Skeletal muscle tissue (tissue), 4 donors: ENCODE data around the gene PPP4R3B. TPM values are rescaled to one million over a fixed set of nuclear protein-coding genes. Genes with fewer than 3 reads are reported as not detected.
"Not testable (repeated sequence)": the region's sequence is repeated elsewhere in the genome, so short reads cannot be mapped to it uniquely, and the experiment has no call there.

Source experiments
- H3K27ac ChIP-seq: one replicate; pipeline ENCODE4 v1.7.0; 2013; ENCODE audit warnings: mild to moderate bottlenecking, low read depth, low read length, inconsistent platforms
- H3K27me3 ChIP-seq, 3 donors: one replicate each; pipeline ENCODE4 v1.7.0; 2013; ENCODE audit warnings: low read length in 3 of 3; ENCODE audit not compliant: control insufficient read depth in 3 of 3, insufficient read depth in 3 of 3
- H3K36me3 ChIP-seq, 3 donors: one replicate each; pipeline ENCODE4 v1.7.0; 2013; ENCODE audit warnings: low read length in 3 of 3; ENCODE audit not compliant: control insufficient read depth in 3 of 3, insufficient read depth in 3 of 3
- H3K4me1 ChIP-seq, 3 donors: one replicate each; pipeline ENCODE4 v1.7.0; 2013; ENCODE audit warnings: low read length in 3 of 3, mild to moderate bottlenecking in 3 of 3; ENCODE audit not compliant: control insufficient read depth in 3 of 3, insufficient read depth in 3 of 3
- H3K4me3 ChIP-seq, 3 donors: one replicate each; pipeline ENCODE4 v1.7.0; 2013; ENCODE audit warnings: low read length in 3 of 3
- H3K9ac ChIP-seq, 3 donors: one replicate each; pipeline ENCODE4 v1.7.0; 2013; ENCODE audit warnings: low read length in 3 of 3, mild to moderate bottlenecking in 3 of 3, moderate library complexity in 2 of 3, low read depth in 1 of 3
- H3K9me3 ChIP-seq, 3 donors: one replicate each; pipeline ENCODE4 v1.7.0; 2013; ENCODE audit warnings: low read length in 3 of 3; ENCODE audit not compliant: control insufficient read depth in 3 of 3
- total RNA-seq: library from RNA; depleted of rRNA; stranded (reverse); fragments of >200 nt; gene quantifications from one replicate; pipeline ENCODE4 v1.2.3, GENCODE V29; 2014
- donor health status: Osteomylitis.

The PPP4R3B gene
- total RNA-seq, 1 donor from 2014 or later: 53.8 TPM

DNA sequence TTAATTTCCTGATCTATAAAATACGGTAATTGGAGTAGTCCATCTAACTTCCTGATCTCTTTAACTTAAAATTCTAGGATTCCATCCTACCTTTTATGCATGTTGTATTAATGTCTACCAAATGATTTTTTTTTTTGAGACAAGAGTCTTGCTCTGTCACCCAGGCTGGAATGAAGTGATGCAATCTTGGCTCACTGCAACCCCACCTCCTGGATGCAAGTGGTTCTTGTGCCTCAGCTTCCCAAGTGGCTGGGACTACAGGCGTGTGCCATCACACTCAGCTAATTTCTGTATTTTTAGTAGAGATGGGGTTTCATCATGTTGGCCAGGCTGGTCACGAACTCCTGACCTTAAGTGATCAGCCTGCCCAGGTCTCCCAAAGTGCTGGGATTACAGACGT is 50.1 kb downstream of the PPP4R3B start:
- Histone ChIP-seq H3K9me3 (no peaks in the 10 kb centered on the region), H3K4me1 (no peaks in the 10 kb centered on the region), H3K36me3 (peaks cover 8 to 18% (median 14%) of the 10 kb centered on the region in 3 donors)

DNA sequence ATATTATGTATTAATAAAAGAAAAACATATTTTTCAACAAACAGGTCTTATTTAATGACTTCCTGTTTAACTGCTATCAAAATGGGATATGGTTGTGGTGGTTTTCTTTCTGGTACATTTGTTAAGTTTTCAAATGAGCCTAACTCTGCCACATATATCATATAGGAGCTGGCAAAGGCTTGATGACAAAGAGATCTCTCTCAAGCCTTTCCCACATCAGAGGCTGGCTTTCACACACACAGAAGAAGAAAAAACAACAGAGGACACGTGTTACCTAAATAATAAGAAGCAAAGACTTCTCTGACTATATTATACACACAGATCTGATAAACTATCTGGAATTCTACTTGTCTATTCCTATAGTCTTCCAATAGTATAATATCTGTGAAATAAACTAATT is 51.8 kb downstream of the PPP4R3B start:
- H3K36me3 ChIP-seq: peaks cover 14 to 28% (median 16%) of the 10 kb centered on the region in 3 donors
- no peaks in the 10 kb centered on the region for H3K4me1 ChIP-seq
- H3K27me3 ChIP-seq: no peaks in the 10 kb centered on the region
- no peak overlapping the region for H3K4me3 ChIP-seq
- no peaks in the 10 kb centered on the region for H3K9me3 ChIP-seq
- no peak overlapping the region for H3K9ac ChIP-seq
- no peak overlapping the region for H3K27ac ChIP-seq

More for the DNA sequence above, 50.1 kb downstream of the PPP4R3B start:
- no peak overlapping the region for H3K4me3 ChIP-seq
- no peak overlapping the region for H3K27ac ChIP-seq
- H3K27me3 ChIP-seq: no peaks in the 10 kb centered on the region
- H3K9ac ChIP-seq: no peak overlapping the region

GRCh38 chr2:55560855-55561254 is 56.6 kb downstream of the PPP4R3B start:
- Histone ChIP-seq H3K4me1 (no peaks in the 10 kb centered on the region), H3K4me3 (no peak overlapping the region), H3K36me3 (peaks cover 28 to 51% (median 32%) of the 10 kb centered on the region in 3 donors), H3K27ac (no peak overlapping the region), H3K27me3 (no peaks in the 10 kb centered on the region), H3K9me3 (no peaks in the 10 kb centered on the region), H3K9ac (no peak overlapping the region)

DNA sequence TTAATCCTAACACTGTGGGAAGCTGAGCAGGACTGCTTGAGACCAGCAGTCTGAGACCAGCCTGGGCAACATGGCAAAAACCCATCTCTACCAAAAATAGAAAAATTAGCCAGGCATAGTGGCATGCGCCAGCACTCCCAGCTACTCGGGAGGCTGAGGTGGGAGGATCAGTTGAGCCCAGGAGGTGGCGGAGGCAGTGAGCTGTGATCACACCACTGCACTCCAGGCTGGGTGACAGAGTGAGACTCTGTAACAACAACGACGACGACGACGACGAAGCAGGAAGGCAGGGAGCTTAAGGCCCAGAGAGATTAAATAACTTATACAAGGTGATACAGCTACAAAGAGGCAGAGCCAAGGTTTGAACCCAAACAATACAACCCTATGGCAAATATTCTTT is 60.6 kb downstream of the PPP4R3B start:
- H3K27me3 ChIP-seq: no peaks in the 10 kb centered on the region
- H3K9me3 ChIP-seq: no peaks in the 10 kb centered on the region
- no peaks in the 10 kb centered on the region for H3K4me1 ChIP-seq
- H3K4me3 ChIP-seq: no peak overlapping the region
- H3K27ac ChIP-seq: no peak overlapping the region
- peaks cover 23 to 45% (median 26%) of the 10 kb centered on the region in 3 donors for H3K36me3 ChIP-seq
- H3K9ac ChIP-seq: no peak overlapping the region

- peaks cover 21 to 38% (median 23%) of the 10 kb centered on the region in 3 donors for H3K36me3 ChIP-seq
- H3K4me1 ChIP-seq: no peaks in the 10 kb centered on the region
- H3K4me3 ChIP-seq: no peak overlapping the region
- no peaks in the 10 kb centered on the region for H3K9me3 ChIP-seq
- no peak overlapping the region for H3K9ac ChIP-seq
- no peaks in the 10 kb centered on the region for H3K27me3 ChIP-seq
- H3K27ac ChIP-seq: no peak overlapping the region
Observed at GRCh38 chr2:55555977-55556376, 61.4 kb downstream of the PPP4R3B start.

DNA sequence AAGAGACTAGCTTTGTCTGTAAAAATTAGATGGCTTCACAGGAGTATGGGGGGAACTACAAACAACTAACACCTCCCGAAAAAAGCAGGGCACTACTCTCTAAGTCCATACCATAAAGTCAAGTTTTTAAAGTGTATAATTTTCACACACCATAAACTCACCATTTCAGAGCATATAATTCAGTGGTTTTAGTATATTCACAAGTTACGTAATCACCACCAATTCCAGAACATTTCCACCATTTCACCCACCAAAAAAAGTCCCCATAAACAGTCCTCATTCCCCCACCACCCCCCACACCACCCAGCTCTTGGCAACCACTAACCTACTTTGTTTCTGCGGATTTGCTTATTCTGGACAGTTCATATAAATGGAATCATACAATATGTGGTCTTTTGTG is 64.1 kb downstream of the PPP4R3B start:
- Histone ChIP-seq H3K4me3 (no peak overlapping the region), H3K27ac (no peak overlapping the region), H3K4me1 (no peaks in the 10 kb centered on the region), H3K36me3 (peaks cover 14 to 28% (median 21%) of the 10 kb centered on the region in 3 donors), H3K9ac (no peak overlapping the region), H3K9me3 (no peaks in the 10 kb centered on the region), H3K27me3 (no peaks in the 10 kb centered on the region)

DNA sequence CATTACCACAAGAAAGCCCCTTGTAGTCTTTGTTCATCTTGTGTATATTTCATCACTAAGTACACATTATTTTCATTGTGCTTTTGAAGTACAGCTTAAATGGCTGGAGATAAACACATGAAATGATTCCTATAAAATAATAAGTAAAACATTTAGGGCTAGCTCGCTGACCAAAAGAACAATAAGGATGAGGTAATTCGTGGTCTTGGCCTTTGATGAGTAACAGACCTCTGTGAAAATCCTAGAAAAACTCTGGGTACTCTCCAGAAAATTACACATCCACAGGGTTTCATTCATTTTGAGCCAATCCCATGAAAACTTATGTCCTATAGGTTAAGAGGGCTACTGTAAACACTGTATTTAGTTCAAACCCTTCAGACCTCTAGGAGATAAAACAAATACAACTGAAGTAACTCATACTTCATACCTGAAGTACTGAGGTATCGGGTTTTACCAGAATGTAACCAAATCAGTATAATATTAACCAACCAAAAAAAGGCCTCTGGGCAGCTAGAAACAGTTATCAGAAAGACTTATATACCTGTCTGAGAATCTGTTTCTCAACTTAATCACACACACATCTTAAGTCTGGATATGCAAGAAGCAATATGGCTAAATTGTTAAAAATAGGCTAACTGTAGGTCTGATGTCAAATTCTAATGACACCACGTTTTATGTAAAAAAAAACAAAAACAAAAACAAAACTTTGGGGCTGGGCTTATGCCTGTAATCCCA is 66.9 kb downstream of the PPP4R3B start:
- Histone ChIP-seq H3K9ac (no peak overlapping the region), H3K4me1 (no peaks in the 10 kb centered on the region), H3K36me3 (peaks cover 2 to 9% (median 8%) of the 10 kb centered on the region in 3 donors), H3K9me3 (no peaks in the 10 kb centered on the region), H3K27me3 (no peaks in the 10 kb centered on the region), H3K27ac (no peak overlapping the region), H3K4me3 (no peak overlapping the region)

- H3K36me3 ChIP-seq: peaks cover 3 to 22% (median 10%) of the 10 kb centered on the region in 3 donors
- not testable (repeated sequence) for H3K27ac ChIP-seq, H3K9me3 ChIP-seq, H3K4me1 ChIP-seq, H3K27me3 ChIP-seq, H3K9ac ChIP-seq, H3K4me3 ChIP-seq
Observed at GRCh38 chr2:55547679-55548078, 69.7 kb downstream of the PPP4R3B start.

DNA sequence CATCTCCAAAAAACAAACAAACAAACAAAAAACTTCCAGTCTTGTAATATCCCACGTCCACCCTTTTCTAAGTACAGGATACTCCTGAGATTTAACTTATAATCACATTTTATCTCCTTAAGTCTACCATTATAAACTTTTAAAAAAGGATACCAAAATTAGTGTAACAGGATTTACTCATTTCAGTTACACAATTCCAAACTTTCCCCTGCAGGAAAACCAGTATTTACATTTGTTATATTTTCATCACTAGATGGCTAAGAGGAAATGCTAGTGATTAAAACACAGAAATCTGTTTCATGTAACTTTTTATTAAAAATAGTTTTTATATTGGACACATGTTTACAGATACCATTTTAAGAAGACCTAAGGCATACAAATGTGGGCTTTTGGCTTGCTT is 70.4 kb downstream of the PPP4R3B start:
- peaks cover 3 to 22% (median 10%) of the 10 kb centered on the region in 3 donors for H3K36me3 ChIP-seq
- no peaks in the 10 kb centered on the region for H3K9me3 ChIP-seq

DNA sequence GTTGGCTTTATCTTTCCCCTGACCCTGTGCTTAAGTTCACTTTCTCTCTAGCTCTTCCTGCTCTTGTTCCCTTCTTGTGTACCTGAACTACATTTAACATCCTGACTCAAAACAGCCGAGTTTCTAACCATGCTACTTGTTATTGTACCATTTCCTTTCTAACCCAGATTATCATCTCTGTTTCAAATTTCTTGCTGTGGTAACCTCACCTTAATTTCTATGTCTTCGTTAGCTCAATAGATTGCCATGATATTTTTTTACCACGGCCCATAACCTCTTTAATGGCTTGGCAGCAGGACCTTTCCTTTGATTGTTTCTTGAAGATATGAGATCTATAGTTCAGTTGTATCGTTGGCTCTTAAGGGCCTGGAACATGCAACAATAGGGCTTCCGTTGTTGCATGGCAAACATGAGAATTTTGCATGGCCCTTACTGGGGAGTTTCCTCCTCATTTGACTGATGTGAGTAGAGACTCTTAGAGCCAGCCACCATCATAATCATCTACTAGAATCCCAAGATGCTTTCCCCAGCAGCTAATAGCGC is 86.8 kb downstream of the PPP4R3B start:
- Histone ChIP-seq H3K4me3 (no peak overlapping the region), H3K4me1 (no peaks in the 10 kb centered on the region), H3K9ac (no peak overlapping the region), H3K27ac (no peak overlapping the region), H3K27me3 (no peaks in the 10 kb centered on the region), H3K36me3 (peaks cover 6 to 21% (median 16%) of the 10 kb centered on the region in 3 donors), H3K9me3 (no peaks in the 10 kb centered on the region)

More for the DNA sequence above, 70.4 kb downstream of the PPP4R3B start:
- Histone ChIP-seq H3K4me3 (no peak overlapping the region), H3K27ac (no peak overlapping the region), H3K4me1 (no peaks in the 10 kb centered on the region), H3K9ac (no peak overlapping the region), H3K27me3 (no peaks in the 10 kb centered on the region)
